MM.1S (cell line): ENCODE data around the gene GUCA2A.

ENCODE experiments used
- DNase-seq: peaks from one replicate; pipeline ENCODE4 v3.0.0-alpha.2; 2015
- H2AFZ ChIP-seq: fragments of 300-600 bp; sonication (generic); 2 replicates; pipeline ENCODE4 v1.6.0; 2016; ENCODE audit warnings: antibody characterized with exemption, low read length
- H3F3A ChIP-seq: fragments of 300-600 bp; sonication (generic); 2 replicates; pipeline ENCODE4 v1.6.1; 2016; ENCODE audit warnings: mild to moderate bottlenecking, antibody characterized with exemption, low read length, moderate library complexity, mixed read lengths; ENCODE audit not compliant: insufficient read depth
- H3K27ac ChIP-seq: fragments of 300-600 bp; sonication (generic); 2 replicates; pipeline ENCODE4 v1.5.1; 2016; ENCODE audit warnings: mild to moderate bottlenecking, low read length
- H3K27me3 ChIP-seq: fragments of 300-600 bp; sonication (generic); replicated peaks from 2 replicates; pipeline ENCODE4 v1.6.0; 2016; ENCODE audit warnings: low read length; ENCODE audit not compliant: insufficient read depth
- H3K36me3 ChIP-seq: fragments of 300-600 bp; sonication (generic); replicated peaks from 2 replicates; pipeline ENCODE4 v1.6.1; 2016; ENCODE audit warnings: mild to moderate bottlenecking, low read length, mixed read lengths; ENCODE audit not compliant: insufficient read depth
- H3K4me1 ChIP-seq: fragments of 300-600 bp; sonication (generic); 2 replicates; pipeline ENCODE4 v1.6.1; 2016; ENCODE audit warnings: low read length, mixed read lengths
- H3K4me2 ChIP-seq: fragments of 300-600 bp; sonication (generic); 2 replicates; pipeline ENCODE4 v1.6.0; 2016; ENCODE audit warnings: low read depth, low read length
- H3K4me3 ChIP-seq: fragments of 300-600 bp; sonication (generic); 2 replicates; pipeline ENCODE4 v1.5.1; 2016; ENCODE audit warnings: low read length, mixed read lengths
- H3K79me2 ChIP-seq: fragments of 300-600 bp; sonication (generic); 2 replicates; pipeline ENCODE4 v1.6.1; 2016; ENCODE audit warnings: mixed run types, low read length, mixed read lengths
- H3K9ac ChIP-seq: fragments of 300-600 bp; sonication (generic); 2 replicates; pipeline ENCODE4 v1.6.1; 2016; ENCODE audit warnings: low read length, mixed read lengths
- H3K9me2 ChIP-seq: fragments of 300-600 bp; sonication (generic); replicated peaks from 2 replicates; pipeline ENCODE4 v1.6.1; 2016; ENCODE audit warnings: mild to moderate bottlenecking, low read length, mixed read lengths; ENCODE audit not compliant: insufficient read depth
- H3K9me3 ChIP-seq: fragments of 300-600 bp; sonication (generic); replicated peaks from 2 replicates; pipeline ENCODE4 v1.6.1; 2016; ENCODE audit warnings: mild to moderate bottlenecking, low read length, mixed read lengths; ENCODE audit not compliant: insufficient read depth
- H4K20me1 ChIP-seq: fragments of 300-600 bp; sonication (generic); 2 replicates; pipeline ENCODE4 v1.6.1; 2016; ENCODE audit warnings: mild to moderate bottlenecking, low read length, moderate library complexity, mixed read lengths; ENCODE audit not compliant: insufficient read depth
- CTCF ChIP-seq: fragments of 300-600 bp; sonication (generic); IDR thresholded peaks from 2 replicates; pipeline ENCODE4 v1.5.1; 2016; ENCODE audit warnings: antibody characterized with exemption, low read length, mixed read lengths
- EZH2 ChIP-seq: fragments of 300-600 bp; sonication (generic); optimal IDR thresholded peaks from 2 replicates; pipeline ENCODE3; 2017; ENCODE audit warnings: low read depth, mild to moderate bottlenecking, antibody characterized with exemption, low read length, mixed read lengths
- EZH2phosphoT487 ChIP-seq: fragments of 300-600 bp; sonication (generic); IDR thresholded peaks from 2 replicates; pipeline ENCODE4 v1.6.1; 2018; ENCODE audit warnings: antibody characterized with exemption, low read length

Gene GUCA2A

GRCh38 chr1:42192106-42192505 lies 27.6 kb upstream of the GUCA2A start:
- Histone ChIP-seq H3K9me3 (no peaks in the 10 kb centered on the region), H3K9ac (no peak overlapping the region), H3K9me2 (no peaks in the 10 kb centered on the region), H3K4me1 (no peaks in the 10 kb centered on the region), H3K27me3 (no peaks in the 10 kb centered on the region), H3K79me2 (no peaks in the 10 kb centered on the region), H3K36me3 (no peaks in the 10 kb centered on the region), H4K20me1 (no peaks in the 10 kb centered on the region), H2AFZ (no peak overlapping the region), H3K4me3 (no peak overlapping the region), H3K27ac (no peak overlapping the region), H3K4me2 (no peak overlapping the region), H3F3A (no peaks in the 10 kb centered on the region)
- DNase-seq = no peak
- TF ChIP-seq EZH2phosphoT487 (no peak), EZH2 (no peak), CTCF (no peak)

GRCh38 chr1:42191319-42191718 lies 26.8 kb upstream of the GUCA2A start:
- H3K36me3 ChIP-seq = no peaks in the 10 kb centered on the region

GRCh38 chr1:42189931-42190853 lies 25.6 kb upstream of the GUCA2A start:
- no peaks in the 10 kb centered on the region for H3K79me2 ChIP-seq
- TF ChIP-seq EZH2 (no peak), CTCF (no peak), EZH2phosphoT487 (no peak)
- no peak overlapping the region for H3K9ac ChIP-seq
- no peak overlapping the region for H2AFZ ChIP-seq
- H3K4me3 ChIP-seq = no peak overlapping the region
- no peaks in the 10 kb centered on the region for H4K20me1 ChIP-seq
- H3K4me1 ChIP-seq = no peaks in the 10 kb centered on the region
- no peak for DNase-seq
- H3K9me3 ChIP-seq = no peaks in the 10 kb centered on the region
- H3K27me3 ChIP-seq = no peaks in the 10 kb centered on the region
- H3K9me2 ChIP-seq = no peaks in the 10 kb centered on the region
- no peaks in the 10 kb centered on the region for H3F3A ChIP-seq
- no peak overlapping the region for H3K4me2 ChIP-seq
- no peak overlapping the region for H3K27ac ChIP-seq
- H3K36me3 ChIP-seq = no peaks in the 10 kb centered on the region

More at GRCh38 chr1:42191319-42191718, 26.8 kb upstream of the GUCA2A start:
- Histone ChIP-seq H3K4me3 (no peak overlapping the region), H3K9me3 (no peaks in the 10 kb centered on the region), H3K27ac (no peak overlapping the region), H3K27me3 (no peaks in the 10 kb centered on the region), H3K9me2 (no peaks in the 10 kb centered on the region), H3K9ac (no peak overlapping the region), H3K4me2 (no peak overlapping the region), H3K4me1 (no peaks in the 10 kb centered on the region), H2AFZ (no peak overlapping the region), H3F3A (no peaks in the 10 kb centered on the region), H4K20me1 (no peaks in the 10 kb centered on the region), H3K79me2 (no peaks in the 10 kb centered on the region)
- no peak for DNase-seq
- no peak for TF ChIP-seq EZH2
- no peak for TF ChIP-seq EZH2phosphoT487
- no peak for TF ChIP-seq CTCF
